HAP-1 (cell line): ENCODE data around the gene LRCH3.

Source experiments
- DNase-seq, 2 experiments: peaks; one replicate each; pipeline ENCODE4 v3.0.0-alpha.2; 2016 to 2020; ENCODE audit warnings: low spot score in 2 of 2
- H3K27me3 ChIP-seq: fragments of 250-450 bp; sonication (Bioruptor Pico); 2 replicates; pipeline ENCODE4 v1.5.1; 2020; ENCODE audit warnings: low read depth, mild to moderate bottlenecking, moderate library complexity
- H3K36me3 ChIP-seq: fragments of 250-450 bp; sonication (Bioruptor Pico); replicated peaks from 2 replicates; pipeline ENCODE4 v1.5.1; 2020; ENCODE audit warnings: mild to moderate bottlenecking
- H3K4me1 ChIP-seq: fragments of 250-450 bp; sonication (Bioruptor Pico); 2 replicates; pipeline ENCODE4 v1.5.1; 2020; ENCODE audit warnings: mild to moderate bottlenecking
- H3K4me3 ChIP-seq: fragments of 250-450 bp; sonication (Bioruptor Pico); 2 replicates; pipeline ENCODE4 v1.5.1; 2020; ENCODE audit warnings: mild to moderate bottlenecking, moderate library complexity
- H3K9me3 ChIP-seq: fragments of 250-450 bp; sonication (Bioruptor Pico); 2 replicates; pipeline ENCODE4 v1.5.1; 2020; ENCODE audit warnings: mild to moderate bottlenecking, moderate library complexity
- in situ Hi-C: fragments of 300-500 bp; cut with MboI; formaldehyde crosslinking; loops from 3 replicates; pipeline ENCODE4 v1.14.3; 2020; ENCODE audit warnings: low sequenced_read_pairs, inconsistent platforms, mixed read lengths

The LRCH3 gene

DNA sequence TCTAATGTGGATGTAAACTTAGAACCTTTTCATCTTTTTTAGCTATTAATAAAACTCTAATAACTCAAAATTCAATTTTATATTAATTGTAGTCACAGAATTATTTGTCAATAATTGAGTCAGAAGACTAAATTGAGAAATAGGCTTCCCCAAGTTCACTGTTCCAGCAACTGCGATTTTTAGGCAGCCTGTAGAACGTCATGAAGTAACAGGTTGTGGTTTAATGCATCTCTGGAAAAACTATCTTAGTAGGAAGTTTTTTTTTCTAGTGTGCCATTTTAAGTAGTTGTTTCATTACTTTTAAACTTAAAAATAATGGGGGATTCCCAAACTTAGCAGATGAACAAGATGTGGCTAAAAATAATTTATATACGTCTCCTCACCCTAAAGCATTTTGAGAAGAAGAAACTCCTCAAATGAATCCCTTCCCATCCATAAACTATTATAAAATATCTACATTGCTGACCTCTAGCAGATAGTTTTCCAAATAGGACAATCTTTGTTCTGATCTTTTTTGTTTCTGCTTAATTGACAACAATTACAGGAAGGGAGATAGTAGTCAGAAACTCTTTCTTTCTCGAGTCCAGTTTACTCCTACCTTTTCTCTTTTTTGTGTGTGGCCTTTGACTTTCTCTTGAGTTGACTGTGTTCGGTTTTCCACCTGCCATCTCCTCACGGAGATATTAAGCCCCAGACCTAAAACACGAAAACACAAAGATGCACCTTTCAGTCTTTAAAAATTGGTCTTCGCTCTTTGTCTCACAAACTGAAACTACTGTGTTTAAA, 43.1 kb downstream of the LRCH3 start:
- in situ Hi-C loops, result no loop called here
- Histone ChIP-seq H3K27me3 (no peaks in the 10 kb centered on the region), H3K4me1 (no peaks in the 10 kb centered on the region), H3K4me3 (no peak overlapping the region), H3K9me3 (no peaks in the 10 kb centered on the region), H3K36me3 (peaks cover 21% of the 10 kb centered on the region)
- DNase-seq, result no peak

GRCh38 chr3:197835509-197835908, 44.5 kb downstream of the LRCH3 start:
- 0 out of 2 replicates have a peak, but pooled peaks cover 2% of the 10 kb centered on the region for H3K4me1 ChIP-seq
- H3K27me3 ChIP-seq, result no peaks in the 10 kb centered on the region
- in situ Hi-C loops, result no loop called here
- DNase-seq, result no peak
- peaks cover 30% of the 10 kb centered on the region for H3K36me3 ChIP-seq
- H3K9me3 ChIP-seq, result no peaks in the 10 kb centered on the region
- H3K4me3 ChIP-seq, result no peak overlapping the region

DNA sequence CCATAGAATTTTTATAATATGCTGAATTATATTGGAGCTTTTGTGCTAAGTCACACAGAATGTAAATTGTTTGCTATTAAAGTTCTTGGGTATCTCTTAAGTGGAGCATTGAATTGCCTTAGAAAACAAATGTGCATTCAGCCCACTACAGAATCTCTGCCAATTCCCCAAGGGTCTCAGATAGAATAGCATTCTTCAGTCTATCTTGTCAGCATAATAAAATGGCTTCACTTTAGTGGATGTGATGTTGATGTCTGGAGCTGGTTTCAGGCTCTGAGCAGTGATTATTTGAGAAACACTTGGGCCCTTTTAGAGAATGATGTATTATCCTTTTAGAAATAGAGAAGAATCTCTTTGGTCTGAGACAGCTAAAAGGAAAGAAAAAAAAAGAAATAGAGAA, 45.2 kb downstream of the LRCH3 start:
- H3K27me3 ChIP-seq, result no peaks in the 10 kb centered on the region
- no peak for DNase-seq
- in situ Hi-C loops, result no loop called here
- no peaks in the 10 kb centered on the region for H3K9me3 ChIP-seq
- no peak overlapping the region for H3K4me3 ChIP-seq
- H3K4me1 ChIP-seq, result 0 out of 2 replicates have a peak, but pooled peaks cover 2% of the 10 kb centered on the region
- peaks cover 33% of the 10 kb centered on the region for H3K36me3 ChIP-seq

- in situ Hi-C loops, result no loop called here
Measured at GRCh38 chr3:197837282-197837681, 46.2 kb downstream of the LRCH3 start.

GRCh38 chr3:197841789-197842188, 50.7 kb downstream of the LRCH3 start:
- H3K27me3 ChIP-seq, result no peaks in the 10 kb centered on the region
- H3K36me3 ChIP-seq, result peaks cover 43% of the 10 kb centered on the region
- in situ Hi-C loops, result no loop called here
- H3K4me1 ChIP-seq, result 0 out of 2 replicates have a peak, but pooled peaks cover 2% of the 10 kb centered on the region
- DNase-seq, result no peak
- H3K9me3 ChIP-seq, result no peaks in the 10 kb centered on the region
- H3K4me3 ChIP-seq, result no peak overlapping the region

More at GRCh38 chr3:197837282-197837681, 46.2 kb downstream of the LRCH3 start:
- no peak for DNase-seq
- H3K9me3 ChIP-seq, result no peaks in the 10 kb centered on the region
- no peak overlapping the region for H3K4me3 ChIP-seq
- H3K36me3 ChIP-seq, result peaks cover 36% of the 10 kb centered on the region
- no peaks in the 10 kb centered on the region for H3K27me3 ChIP-seq
- H3K4me1 ChIP-seq, result 0 out of 2 replicates have a peak, but pooled peaks cover 2% of the 10 kb centered on the region

GRCh38 chr3:197846491-197846890, 55.4 kb downstream of the LRCH3 start:
- H3K4me1 ChIP-seq, result no peaks in the 10 kb centered on the region
- in situ Hi-C loops, result no loop called here
- peaks cover 34% of the 10 kb centered on the region for H3K36me3 ChIP-seq
- H3K27me3 ChIP-seq, result no peaks in the 10 kb centered on the region
- no peak for DNase-seq
- no peaks in the 10 kb centered on the region for H3K9me3 ChIP-seq
- H3K4me3 ChIP-seq, result no peak overlapping the region

DNA sequence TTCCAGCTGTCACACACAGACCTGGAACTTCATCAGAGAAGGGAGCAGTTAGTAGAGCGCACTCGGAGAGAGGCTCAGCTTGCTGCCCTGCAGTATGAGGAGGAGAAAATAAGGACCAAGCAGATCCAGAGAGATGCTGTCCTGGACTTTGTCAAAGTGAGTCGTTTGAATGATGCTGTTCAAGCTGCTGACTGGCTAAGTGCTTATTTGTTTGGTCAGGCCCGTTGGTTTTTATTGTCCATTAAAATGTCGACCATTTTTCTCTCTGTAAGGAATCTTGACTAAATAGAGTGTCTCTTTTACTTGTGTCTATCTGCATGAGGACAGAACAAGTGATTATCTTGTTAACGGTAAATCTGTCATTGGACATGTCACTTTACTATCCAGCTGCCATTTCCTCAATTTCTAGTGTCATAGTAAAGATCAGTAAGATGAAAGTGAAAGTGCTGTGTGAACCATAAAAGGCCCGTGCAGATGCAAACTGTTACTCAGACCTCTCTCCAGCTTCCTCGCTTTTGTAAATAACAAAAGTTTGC, 56.9 kb downstream of the LRCH3 start:
- DNase-seq, result peak in 1 of 2 experiments; percentile 6
- H3K4me3 ChIP-seq, result no peak overlapping the region
- peaks cover 25% of the 10 kb centered on the region for H3K36me3 ChIP-seq
- no peaks in the 10 kb centered on the region for H3K4me1 ChIP-seq
- in situ Hi-C loops, result no loop called here
- no peaks in the 10 kb centered on the region for H3K27me3 ChIP-seq
- no peaks in the 10 kb centered on the region for H3K9me3 ChIP-seq

GRCh38 chr3:197854596-197855343, 63.7 kb downstream of the LRCH3 start:
- Histone ChIP-seq H3K4me1 (no peaks in the 10 kb centered on the region), H3K9me3 (no peaks in the 10 kb centered on the region), H3K4me3 (no peak overlapping the region), H3K27me3 (no peaks in the 10 kb centered on the region), H3K36me3 (peaks cover 26% of the 10 kb centered on the region)
- DNase-seq, result no peak
- in situ Hi-C loops, result no loop called here

- no peak overlapping the region for H3K4me3 ChIP-seq
- H3K9me3 ChIP-seq, result no peaks in the 10 kb centered on the region
- in situ Hi-C loops, result no loop called here
- H3K36me3 ChIP-seq, result peaks cover 24% of the 10 kb centered on the region
- H3K4me1 ChIP-seq, result no peaks in the 10 kb centered on the region
- no peaks in the 10 kb centered on the region for H3K27me3 ChIP-seq
- no peak for DNase-seq
Measured at GRCh38 chr3:197855571-197855970, 64.5 kb downstream of the LRCH3 start.

- Histone ChIP-seq H3K36me3 (peaks cover 17% of the 10 kb centered on the region), H3K27me3 (no peaks in the 10 kb centered on the region), H3K4me3 (no peak overlapping the region), H3K9me3 (no peaks in the 10 kb centered on the region), H3K4me1 (no peaks in the 10 kb centered on the region)
- in situ Hi-C loops, result no loop called here
- DNase-seq, result no peak
Measured at GRCh38 chr3:197856199-197856816, 65.3 kb downstream of the LRCH3 start.

- H3K27me3 ChIP-seq, result no peaks in the 10 kb centered on the region
- DNase-seq, result no peak
- H3K4me3 ChIP-seq, result no peak overlapping the region
- no peaks in the 10 kb centered on the region for H3K9me3 ChIP-seq
- in situ Hi-C loops, result no loop called here
- H3K36me3 ChIP-seq, result peaks cover 21% of the 10 kb centered on the region
- H3K4me1 ChIP-seq, result no peaks in the 10 kb centered on the region
Measured at GRCh38 chr3:197858133-197858532, 67.1 kb downstream of the LRCH3 start.

DNA sequence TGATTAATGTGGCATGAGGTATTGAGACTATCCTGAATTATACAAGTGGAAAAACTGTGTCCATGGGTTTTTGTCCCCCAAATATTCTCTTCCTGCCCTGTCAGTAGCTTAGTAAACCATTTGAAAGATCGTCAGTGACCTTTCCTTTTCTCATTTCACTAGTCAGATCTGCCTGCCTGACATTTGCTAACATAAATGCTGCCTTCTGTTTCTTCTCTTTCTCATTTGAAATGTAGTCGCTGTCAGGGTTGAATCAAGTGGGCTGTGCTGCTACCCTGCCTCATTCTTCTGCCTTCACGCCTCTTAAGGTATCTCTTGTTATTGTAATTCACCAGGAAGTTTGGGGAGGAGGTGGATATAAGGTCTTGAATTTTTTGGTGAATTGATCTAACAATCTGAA, 67.5 kb downstream of the LRCH3 start:
- H3K27me3 ChIP-seq, result no peaks in the 10 kb centered on the region
- in situ Hi-C loops, result no loop called here
- peaks cover 22% of the 10 kb centered on the region for H3K36me3 ChIP-seq
- H3K9me3 ChIP-seq, result no peaks in the 10 kb centered on the region
- no peak for DNase-seq
- no peaks in the 10 kb centered on the region for H3K4me1 ChIP-seq
- no peak overlapping the region for H3K4me3 ChIP-seq

DNA sequence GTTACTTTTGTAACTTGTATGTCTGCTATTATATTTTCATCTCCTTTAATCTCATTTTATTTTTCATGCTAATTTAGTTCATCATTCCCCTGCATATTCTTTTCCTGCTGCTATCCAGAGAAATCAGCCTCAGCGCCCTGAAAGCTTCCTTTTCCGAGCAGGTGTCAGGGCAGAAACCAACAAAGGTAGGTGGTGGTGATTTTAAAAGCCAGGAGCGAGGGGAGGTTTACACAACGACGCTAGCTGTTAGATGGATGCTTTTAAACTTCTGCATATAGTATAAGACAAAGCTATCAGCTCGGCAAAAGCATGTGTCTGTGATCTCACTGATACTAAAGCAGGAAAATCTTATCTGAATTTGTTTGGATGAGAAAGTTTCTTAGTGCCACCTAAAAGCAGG, 75.0 kb downstream of the LRCH3 start:
- Histone ChIP-seq H3K4me1 (peaks cover 11% of the 10 kb centered on the region), H3K27me3 (no peaks in the 10 kb centered on the region), H3K9me3 (no peaks in the 10 kb centered on the region), H3K4me3 (no peak overlapping the region), H3K36me3 (peaks cover 9% of the 10 kb centered on the region)
- in situ Hi-C loops, result no loop called here
- no peak for DNase-seq

- Histone ChIP-seq H3K4me1 (no peaks in the 10 kb centered on the region), H3K9me3 (no peaks in the 10 kb centered on the region), H3K36me3 (peaks cover 26% of the 10 kb centered on the region), H3K4me3 (no peak overlapping the region), H3K27me3 (no peaks in the 10 kb centered on the region)
- DNase-seq, result no peak
- in situ Hi-C loops, result no loop called here
Measured at GRCh38 chr3:197873329-197873728, 82.3 kb downstream of the LRCH3 start.
